ENCODE data around the gene SEC14L5.

DNA sequence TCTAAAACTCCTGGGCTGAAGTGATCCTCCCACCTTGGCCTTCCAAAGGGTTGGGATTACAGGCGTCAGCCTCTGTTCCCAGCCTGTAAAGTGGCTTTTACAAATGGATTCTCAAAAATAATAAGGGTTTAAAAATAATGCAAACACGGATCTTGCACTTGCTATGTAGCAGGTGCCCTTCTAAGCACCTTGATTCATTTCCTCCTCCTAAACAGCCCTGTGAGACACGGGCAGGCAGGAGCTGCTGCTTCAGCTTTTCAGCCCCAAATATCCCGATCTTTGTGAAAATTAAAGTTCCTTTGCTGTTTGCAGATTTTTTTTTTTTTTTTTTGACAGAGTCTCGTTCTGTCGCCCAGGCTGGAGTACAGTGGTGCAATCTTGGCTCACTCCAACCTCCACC, 43.9 kb downstream of the SEC14L5 start:
- TF ChIP-seq POLR2AphosphoS5 (IDR thresholded peaks at IDR 0.05; ENCODE audit: low read depth, low read length) (no peak), TAF1 (IDR thresholded peaks at IDR 0.05; ENCODE audit: borderline replicate concordance, low read depth, low read length) (no peak), POLR2A (IDR thresholded peaks at IDR 0.05; ENCODE audit: low read depth, low read length) (no peak)
